PFSK-1 (cell line): Measurements from ENCODE around the gene ENSA.
A peak's percentile ranks its signal among the peaks of the same experiment; 100 is the strongest.

Experiments used
- FOXP2 ChIP-seq: optimal IDR thresholded peaks from 2 replicates; pipeline ENCODE3; 2011; ENCODE audit warnings: borderline replicate concordance, control low read depth, inconsistent platforms; ENCODE audit not compliant: insufficient read depth; ENCODE audit errors: extremely low read length, extremely low read depth
- POLR2AphosphoS5 ChIP-seq: IDR thresholded peaks from 2 replicates; pipeline ENCODE4 v1.6.1; 2012; ENCODE audit warnings: low read depth, mild to moderate bottlenecking, control low read depth, low read length, moderate library complexity
- SIN3A ChIP-seq: IDR thresholded peaks from 2 replicates; pipeline ENCODE4 v1.6.1; 2012; ENCODE audit warnings: mild to moderate bottlenecking, low read length, moderate library complexity, borderline replicate concordance; ENCODE audit not compliant: insufficient read depth
- TAF1 ChIP-seq: IDR thresholded peaks from 2 replicates; pipeline ENCODE4 v1.6.1; 2012; ENCODE audit warnings: low read length, control low read depth, borderline replicate concordance; ENCODE audit not compliant: insufficient read depth
- TF ChIP-seq, protein P1 (sequence below), 2 experiments: IDR thresholded peaks; 2 replicates each; pipeline versions ENCODE4 v1.6.1 to v1.8.0; 2011 to 2012; ENCODE audit warnings: low read depth in 2 of 2, low read length in 2 of 2, control low read depth in 1 of 2, inconsistent platforms in 1 of 2, mild to moderate bottlenecking in 1 of 2, moderate library complexity in 1 of 2; ENCODE audit not compliant: insufficient read depth in 1 of 2

The ENSA gene

DNA sequence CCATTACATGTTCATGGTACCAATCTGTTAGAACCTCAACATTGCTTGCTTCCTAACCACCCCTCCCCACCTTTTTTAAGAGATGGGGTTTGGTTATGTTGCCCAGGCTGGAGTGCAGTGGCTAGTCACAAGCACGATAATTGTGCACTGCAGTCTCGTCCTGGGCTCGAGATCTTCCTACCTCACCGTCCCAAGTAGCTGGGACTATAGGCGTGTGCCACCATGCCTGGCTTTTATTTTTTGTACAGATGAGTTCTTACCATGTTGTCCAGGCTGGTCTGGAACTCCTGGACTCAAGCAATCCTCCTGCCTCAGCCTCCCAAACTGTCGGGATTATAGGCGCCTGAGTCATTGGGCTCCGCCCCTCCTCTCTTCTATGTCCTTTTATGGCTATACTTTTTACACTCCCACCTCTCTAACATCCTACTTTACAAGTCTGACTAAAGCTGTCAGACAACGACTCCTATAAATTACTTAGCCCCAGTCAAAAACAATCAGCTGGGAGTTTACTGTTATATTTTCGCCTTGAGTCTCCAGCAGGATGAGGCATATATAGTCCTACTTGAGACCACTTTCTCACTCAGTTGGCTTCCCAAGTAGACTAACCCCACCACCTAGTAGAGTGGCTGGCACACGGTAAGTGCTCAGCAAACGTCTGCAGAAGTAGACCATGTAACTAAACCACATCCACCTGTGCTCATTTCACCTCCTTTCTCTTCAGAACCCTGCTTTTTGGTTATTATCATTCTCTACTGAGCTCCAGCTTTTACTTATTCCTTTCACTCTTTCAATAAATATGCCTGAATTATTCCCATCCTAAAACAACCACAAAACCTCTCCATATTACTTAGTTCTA lies 13.8 kb downstream of the ENSA start:
- TF ChIP-seq POLR2AphosphoS5 (no peak; the same call in 1 of the 2 replicates), TAF1 (no peak), SIN3A (no peak), FOXP2 (no peak)
- TF ChIP-seq, protein P1, sequence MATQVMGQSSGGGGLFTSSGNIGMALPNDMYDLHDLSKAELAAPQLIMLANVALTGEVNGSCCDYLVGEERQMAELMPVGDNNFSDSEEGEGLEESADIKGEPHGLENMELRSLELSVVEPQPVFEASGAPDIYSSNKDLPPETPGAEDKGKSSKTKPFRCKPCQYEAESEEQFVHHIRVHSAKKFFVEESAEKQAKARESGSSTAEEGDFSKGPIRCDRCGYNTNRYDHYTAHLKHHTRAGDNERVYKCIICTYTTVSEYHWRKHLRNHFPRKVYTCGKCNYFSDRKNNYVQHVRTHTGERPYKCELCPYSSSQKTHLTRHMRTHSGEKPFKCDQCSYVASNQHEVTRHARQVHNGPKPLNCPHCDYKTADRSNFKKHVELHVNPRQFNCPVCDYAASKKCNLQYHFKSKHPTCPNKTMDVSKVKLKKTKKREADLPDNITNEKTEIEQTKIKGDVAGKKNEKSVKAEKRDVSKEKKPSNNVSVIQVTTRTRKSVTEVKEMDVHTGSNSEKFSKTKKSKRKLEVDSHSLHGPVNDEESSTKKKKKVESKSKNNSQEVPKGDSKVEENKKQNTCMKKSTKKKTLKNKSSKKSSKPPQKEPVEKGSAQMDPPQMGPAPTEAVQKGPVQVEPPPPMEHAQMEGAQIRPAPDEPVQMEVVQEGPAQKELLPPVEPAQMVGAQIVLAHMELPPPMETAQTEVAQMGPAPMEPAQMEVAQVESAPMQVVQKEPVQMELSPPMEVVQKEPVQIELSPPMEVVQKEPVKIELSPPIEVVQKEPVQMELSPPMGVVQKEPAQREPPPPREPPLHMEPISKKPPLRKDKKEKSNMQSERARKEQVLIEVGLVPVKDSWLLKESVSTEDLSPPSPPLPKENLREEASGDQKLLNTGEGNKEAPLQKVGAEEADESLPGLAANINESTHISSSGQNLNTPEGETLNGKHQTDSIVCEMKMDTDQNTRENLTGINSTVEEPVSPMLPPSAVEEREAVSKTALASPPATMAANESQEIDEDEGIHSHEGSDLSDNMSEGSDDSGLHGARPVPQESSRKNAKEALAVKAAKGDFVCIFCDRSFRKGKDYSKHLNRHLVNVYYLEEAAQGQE (IDR thresholded peaks at IDR 0.05; ENCODE audit: insufficient read depth in 1 of 2, low read depth in 2 of 2, low read length in 2 of 2), result no peak

DNA sequence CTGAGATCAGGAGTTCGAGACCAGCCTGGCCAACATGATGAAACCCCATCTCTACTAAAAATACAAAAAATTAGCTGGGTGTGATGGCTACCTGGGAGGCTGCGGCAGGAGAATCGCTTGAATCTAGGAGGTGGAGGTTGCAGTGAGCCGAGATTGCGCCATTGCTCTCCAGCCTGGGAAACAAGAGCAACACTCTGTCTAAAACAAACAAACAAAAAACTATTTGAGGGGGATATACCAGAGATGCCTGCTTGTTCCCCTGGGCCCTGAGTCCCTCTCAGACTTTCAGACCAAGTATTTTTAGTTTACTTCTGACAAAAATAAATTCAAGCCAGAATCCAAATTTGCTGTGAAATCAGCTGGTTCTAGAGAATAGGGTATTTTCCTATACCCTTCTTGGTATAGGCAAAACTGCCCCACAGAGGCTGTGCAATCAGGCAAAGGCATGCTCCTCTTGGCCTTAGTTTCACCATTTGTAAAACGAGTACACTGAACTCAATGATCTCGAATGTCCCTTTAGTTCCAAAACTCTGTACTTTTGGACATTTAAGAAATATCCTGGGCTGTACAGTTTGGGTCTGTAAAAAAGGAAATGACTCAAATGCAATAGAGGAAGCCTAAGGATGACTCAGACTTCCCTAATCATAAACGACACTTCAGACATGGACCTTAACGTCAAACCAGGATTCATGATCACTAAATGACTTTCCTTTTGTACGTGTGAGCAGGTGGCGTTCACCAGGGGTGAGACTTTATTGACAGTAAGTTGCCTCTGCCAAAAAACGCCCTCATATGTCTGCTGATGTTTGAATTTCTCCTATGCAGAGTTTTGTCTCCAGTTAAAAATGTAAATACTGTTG lies 16.1 kb downstream of the ENSA start:
- TF ChIP-seq SIN3A (peak; percentile 73; the same call in 1 of the 2 replicates), TAF1 (no peak), POLR2AphosphoS5 (peak; percentile 40)

DNA sequence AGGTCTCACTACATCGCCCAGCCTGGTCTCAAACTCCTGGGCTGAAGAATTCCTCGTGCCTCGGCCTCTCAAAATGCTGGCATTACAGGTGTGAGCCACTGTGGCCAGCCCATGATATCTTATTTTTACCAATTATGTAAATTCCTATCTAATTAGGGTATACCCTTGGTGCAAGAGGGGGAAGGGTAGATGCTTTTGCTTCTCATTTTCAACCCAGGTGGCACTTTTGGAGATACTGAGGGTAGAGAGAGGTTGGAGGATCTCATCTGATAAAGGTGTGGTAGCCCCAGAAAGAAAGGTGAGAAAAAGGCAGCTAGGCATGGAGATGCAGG lies 17.4 kb downstream of the ENSA start:
- TF ChIP-seq, protein P1 (IDR thresholded peaks at IDR 0.05; ENCODE audit: insufficient read depth in 1 of 2, low read depth in 2 of 2, low read length in 2 of 2), result no peak
- TF ChIP-seq SIN3A (no peak), POLR2AphosphoS5 (no peak), FOXP2 (no peak), TAF1 (no peak)

DNA sequence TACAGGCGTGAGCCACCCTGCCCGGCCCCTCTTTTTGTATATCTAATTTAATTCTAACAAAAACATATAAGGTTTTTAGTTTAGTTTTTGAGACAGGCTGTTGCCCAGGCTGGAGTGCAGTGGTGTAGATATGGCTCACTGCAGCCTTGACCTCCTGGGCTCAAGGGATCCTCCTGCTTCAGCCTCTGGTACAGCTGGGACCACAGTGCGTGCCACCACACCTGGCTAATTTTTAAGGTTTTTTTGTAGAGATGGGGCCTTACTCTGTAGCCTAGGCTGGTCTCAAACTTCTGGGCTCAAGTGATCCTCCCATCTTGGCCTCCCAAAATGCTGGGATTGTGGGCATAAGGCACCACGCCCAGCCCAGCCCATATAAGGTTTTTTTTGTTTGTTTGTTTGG lies 18.8 kb downstream of the ENSA start:
- no peak for TF ChIP-seq POLR2AphosphoS5
- TF ChIP-seq, protein P1 (IDR thresholded peaks at IDR 0.05; ENCODE audit: insufficient read depth in 1 of 2, low read depth in 2 of 2, low read length in 2 of 2), result no peak
- no peak for TF ChIP-seq TAF1
- TF ChIP-seq FOXP2, result no peak
- TF ChIP-seq SIN3A, result no peak

DNA sequence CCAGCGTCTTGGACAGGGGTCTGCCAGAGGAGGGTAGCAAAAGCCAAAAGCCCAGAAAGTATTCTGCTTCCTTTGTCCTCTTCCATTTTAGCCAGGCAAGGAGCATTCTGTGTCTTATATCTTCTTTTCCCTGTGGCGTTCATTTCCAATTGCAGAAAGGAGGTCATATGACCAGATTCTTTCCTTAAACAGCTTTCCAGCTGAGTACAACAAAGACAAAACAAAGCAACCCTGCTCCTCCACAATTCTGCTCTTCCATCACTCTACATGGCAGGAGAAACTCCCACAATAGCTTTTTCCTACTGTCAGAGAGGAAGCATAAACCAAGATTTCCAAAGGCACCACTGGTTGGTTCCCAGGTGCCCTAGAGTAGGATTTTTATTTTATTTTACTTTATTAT lies 19.7 kb downstream of the ENSA start:
- no peak for TF ChIP-seq SIN3A
- TF ChIP-seq, protein P1 (IDR thresholded peaks at IDR 0.05; ENCODE audit: insufficient read depth in 1 of 2, low read depth in 2 of 2, low read length in 2 of 2), result no peak
- no peak for TF ChIP-seq FOXP2
- no peak for TF ChIP-seq TAF1
- TF ChIP-seq POLR2AphosphoS5, result no peak
